Measurements from ENCODE around the gene ADAP1. TPM values are rescaled to one million over a fixed set of nuclear protein-coding genes. Genes with fewer than 3 reads are reported as not detected.

The ADAP1 gene
- total RNA-seq, 1 experiment from 2014 or later: 31.2 TPM

DNA sequence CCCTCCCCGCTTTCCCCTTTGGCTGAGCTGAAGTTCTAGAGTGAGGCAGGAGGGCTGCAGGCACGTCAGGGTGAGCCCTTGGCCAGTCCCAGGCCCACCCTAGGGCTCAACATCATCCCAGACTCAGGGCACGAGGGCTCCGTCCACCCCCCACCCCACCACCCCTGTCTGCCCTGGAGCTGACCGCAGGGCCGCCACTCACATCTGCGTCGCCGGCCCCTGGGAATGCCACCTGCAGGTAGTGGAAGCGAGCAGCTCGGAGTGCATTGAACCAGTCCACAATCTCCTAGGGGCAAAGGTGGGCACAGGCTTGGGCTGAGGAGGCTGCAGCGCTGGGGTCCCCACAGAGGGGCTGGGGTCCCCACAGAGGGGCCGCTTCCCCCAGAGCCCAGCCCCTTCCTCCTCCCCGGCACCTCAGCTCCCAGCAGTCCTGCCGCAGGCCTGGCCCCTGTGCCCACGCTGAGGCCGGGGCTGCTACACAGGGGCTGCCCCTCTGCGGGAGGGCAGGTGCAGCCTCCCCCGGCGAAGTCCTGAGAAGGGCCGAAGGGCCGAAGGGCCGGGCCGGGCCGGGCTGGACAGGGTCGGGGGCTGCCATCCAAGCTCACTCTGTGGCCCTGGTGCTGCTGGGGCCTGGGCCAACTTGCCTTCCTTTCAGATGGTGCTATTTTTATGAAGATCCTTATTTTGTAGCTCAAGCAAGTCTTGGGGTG, 54.0 kb downstream of the ADAP1 start:
- Histone ChIP-seq H3K9ac (ENCODE audit: low read length) (no peak overlapping the region), H3K4me3 (ENCODE audit: low read length) (no peak overlapping the region), H2AFZ (ENCODE audit: low read length) (no peak overlapping the region), H3K9me2 (replicated peaks; ENCODE audit: low read length) (no peaks in the 10 kb centered on the region), H3K4me2 (ENCODE audit: low read length) (no peak overlapping the region), H3K27me3 (ENCODE audit: low read length) (peaks cover 4% of the 10 kb centered on the region; the same call in 1 of the 2 replicates), H3F3A (ENCODE audit: low read length, unreplicated experiment) (no peaks in the 10 kb centered on the region), H3K27ac (ENCODE audit: low read length) (no peak overlapping the region), H3K79me2 (ENCODE audit: low read length) (no peaks in the 10 kb centered on the region), H3K36me3 (ENCODE audit: low read depth, low read length) (no peaks in the 10 kb centered on the region; the same call in 1 of the 2 replicates), H4K20me1 (ENCODE audit: low read length) (no peaks in the 10 kb centered on the region), H3K9me3 (ENCODE audit: low read length) (no peaks in the 10 kb centered on the region), H3K4me1 (ENCODE audit: insufficient read depth, low read length) (peaks cover 7% of the 10 kb centered on the region; the same call in 1 of the 2 replicates)
- CTCF ChIA-PET: no interaction called here
- ATAC-seq: no peak
- intact Hi-C loops (cut with micrococcal nuclease): no loop called here
- BruUV-seq (replicated peaks): no TSS peak
- TF ChIP-seq, protein P1, sequence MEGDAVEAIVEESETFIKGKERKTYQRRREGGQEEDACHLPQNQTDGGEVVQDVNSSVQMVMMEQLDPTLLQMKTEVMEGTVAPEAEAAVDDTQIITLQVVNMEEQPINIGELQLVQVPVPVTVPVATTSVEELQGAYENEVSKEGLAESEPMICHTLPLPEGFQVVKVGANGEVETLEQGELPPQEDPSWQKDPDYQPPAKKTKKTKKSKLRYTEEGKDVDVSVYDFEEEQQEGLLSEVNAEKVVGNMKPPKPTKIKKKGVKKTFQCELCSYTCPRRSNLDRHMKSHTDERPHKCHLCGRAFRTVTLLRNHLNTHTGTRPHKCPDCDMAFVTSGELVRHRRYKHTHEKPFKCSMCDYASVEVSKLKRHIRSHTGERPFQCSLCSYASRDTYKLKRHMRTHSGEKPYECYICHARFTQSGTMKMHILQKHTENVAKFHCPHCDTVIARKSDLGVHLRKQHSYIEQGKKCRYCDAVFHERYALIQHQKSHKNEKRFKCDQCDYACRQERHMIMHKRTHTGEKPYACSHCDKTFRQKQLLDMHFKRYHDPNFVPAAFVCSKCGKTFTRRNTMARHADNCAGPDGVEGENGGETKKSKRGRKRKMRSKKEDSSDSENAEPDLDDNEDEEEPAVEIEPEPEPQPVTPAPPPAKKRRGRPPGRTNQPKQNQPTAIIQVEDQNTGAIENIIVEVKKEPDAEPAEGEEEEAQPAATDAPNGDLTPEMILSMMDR (conservative IDR thresholded peaks at IDR 0.05; ENCODE audit: low read depth, low read length): no peak
- TF ChIP-seq EZH2phosphoT487 (IDR thresholded peaks at IDR 0.05; ENCODE audit: borderline replicate concordance, low read length) (no peak), EZH2 (IDR thresholded peaks at IDR 0.05; ENCODE audit: low read length, unreplicated experiment) (no peak)
- POLR2A ChIA-PET (ENCODE audit: unreplicated experiment): no interaction called here
- DNase-seq: no peak

DNA sequence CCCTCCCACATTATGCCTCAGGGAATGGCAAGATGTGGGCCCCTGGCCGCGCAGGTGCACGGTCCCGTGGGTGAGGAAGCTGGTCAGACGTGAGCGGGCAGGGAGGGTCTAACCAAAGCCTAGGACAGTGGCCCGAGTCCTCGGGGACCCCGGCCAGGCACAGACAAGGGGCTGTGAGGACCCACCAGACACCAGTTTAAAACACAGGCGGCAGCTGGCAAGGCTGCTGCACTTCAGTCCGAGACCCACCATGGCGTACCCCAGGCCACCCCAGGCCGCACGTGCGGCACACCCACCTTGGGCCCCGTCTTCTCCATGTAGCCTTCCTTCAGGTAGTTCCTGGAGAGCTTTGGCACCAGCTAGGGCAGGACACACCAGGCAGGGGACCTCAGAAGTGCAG, 54.7 kb downstream of the ADAP1 start:
- ATAC-seq (no peak), DNase-seq (no peak)
- POLR2A ChIA-PET (ENCODE audit: unreplicated experiment): no interaction called here
- Histone ChIP-seq H2AFZ (ENCODE audit: low read length) (no peak overlapping the region), H3K9me3 (ENCODE audit: low read length) (no peaks in the 10 kb centered on the region), H3K27me3 (ENCODE audit: low read length) (no peaks in the 10 kb centered on the region), H3K27ac (ENCODE audit: low read length) (no peak overlapping the region), H3K9ac (ENCODE audit: low read length) (no peak overlapping the region), H3K79me2 (ENCODE audit: low read length) (no peaks in the 10 kb centered on the region), H3K4me3 (ENCODE audit: low read length) (no peak overlapping the region), H3K4me1 (ENCODE audit: insufficient read depth, low read length) (peaks cover 4% of the 10 kb centered on the region; the same call in 1 of the 2 replicates), H3K36me3 (ENCODE audit: low read depth, low read length) (no peaks in the 10 kb centered on the region; the same call in 1 of the 2 replicates), H3K9me2 (replicated peaks; ENCODE audit: low read length) (no peaks in the 10 kb centered on the region), H3K4me2 (ENCODE audit: low read length) (no peak overlapping the region), H4K20me1 (ENCODE audit: low read length) (no peaks in the 10 kb centered on the region), H3F3A (ENCODE audit: low read length, unreplicated experiment) (no peaks in the 10 kb centered on the region)
- BruUV-seq (replicated peaks): no TSS peak
- CTCF ChIA-PET: no interaction called here
- TF ChIP-seq EZH2phosphoT487 (IDR thresholded peaks at IDR 0.05; ENCODE audit: borderline replicate concordance, low read length) (no peak), EZH2 (IDR thresholded peaks at IDR 0.05; ENCODE audit: low read length, unreplicated experiment) (no peak)
- TF ChIP-seq, protein P1 (conservative IDR thresholded peaks at IDR 0.05; ENCODE audit: low read depth, low read length): no peak
- intact Hi-C loops (cut with micrococcal nuclease): no loop called here

All from PC-3 (cell line).